Kidney epithelial cell (primary cell): ENCODE measurements around the gene TRIM2. TPM values are rescaled to one million over a fixed set of nuclear protein-coding genes. Genes with fewer than 3 reads are reported as not detected.

Experiments
- DNase-seq: peaks from one replicate; pipeline ENCODE4 v3.0.0-alpha.2; 2010; ENCODE audit warnings: low read depth
- H3K27me3 ChIP-seq: 2 replicates; pipeline ENCODE4 v1.6.0; 2011; ENCODE audit warnings: low read length; ENCODE audit not compliant: control insufficient read depth, insufficient read depth
- H3K36me3 ChIP-seq: 2 replicates; pipeline ENCODE4 v1.5.1; 2011; ENCODE audit warnings: low read length; ENCODE audit not compliant: control insufficient read depth, insufficient read depth
- H3K4me3 ChIP-seq: 2 replicates; pipeline ENCODE4 v1.5.1; 2011; ENCODE audit warnings: low read depth, mild to moderate bottlenecking, control low read depth, low read length
- CTCF ChIP-seq: IDR thresholded peaks from 2 replicates; pipeline ENCODE4 v1.5.1; 2011; ENCODE audit warnings: mild to moderate bottlenecking, moderate library complexity, low read length, control low read depth, inconsistent platforms; ENCODE audit not compliant: insufficient read depth, poor library complexity, severe bottlenecking
- total RNA-seq: library from RNA; depleted of rRNA; stranded (reverse); fragments of >200 nt; gene quantifications from 2 replicates; pipeline ENCODE4 v1.2.3, GENCODE V29; 2015

Gene TRIM2
- total RNA-seq, 1 donor from 2014 or later = 83.2 TPM

- H3K27me3 ChIP-seq = no peaks in the 10 kb centered on the region
- H3K36me3 ChIP-seq = no peaks in the 10 kb centered on the region
- no peak overlapping the region for H3K4me3 ChIP-seq
- no peak for DNase-seq
- no peak for TF ChIP-seq CTCF
Measured at GRCh38 chr4:153324046-153324445, 119.8 kb downstream of the TRIM2 start.

GRCh38 chr4:153325558-153325957 lies 121.3 kb downstream of the TRIM2 start:
- no peaks in the 10 kb centered on the region for H3K27me3 ChIP-seq
- no peak overlapping the region for H3K4me3 ChIP-seq
- TF ChIP-seq CTCF = no peak
- DNase-seq = no peak
- H3K36me3 ChIP-seq = no peaks in the 10 kb centered on the region

- H3K36me3 ChIP-seq = no peaks in the 10 kb centered on the region
- DNase-seq = no peak
- no peaks in the 10 kb centered on the region for H3K27me3 ChIP-seq
- TF ChIP-seq CTCF = no peak
- no peak overlapping the region for H3K4me3 ChIP-seq
Measured at GRCh38 chr4:153326513-153326912, 122.3 kb downstream of the TRIM2 start.

- TF ChIP-seq CTCF = no peak
- DNase-seq = no peak
- Histone ChIP-seq H3K4me3 (no peak overlapping the region), H3K36me3 (no peaks in the 10 kb centered on the region), H3K27me3 (no peaks in the 10 kb centered on the region)
Measured at GRCh38 chr4:153327247-153327646, 123.0 kb downstream of the TRIM2 start.

- Histone ChIP-seq H3K4me3 (no peak overlapping the region), H3K36me3 (no peaks in the 10 kb centered on the region), H3K27me3 (no peaks in the 10 kb centered on the region)
- no peak for DNase-seq
- no peak for TF ChIP-seq CTCF
Measured at GRCh38 chr4:153332936-153333335, 128.7 kb downstream of the TRIM2 start.

GRCh38 chr4:153333874-153334273 lies 129.6 kb downstream of the TRIM2 start:
- TF ChIP-seq CTCF = no peak
- H3K27me3 ChIP-seq = no peaks in the 10 kb centered on the region
- no peak overlapping the region for H3K4me3 ChIP-seq
- DNase-seq = no peak
- no peaks in the 10 kb centered on the region for H3K36me3 ChIP-seq
